G401 (cell line): ENCODE data around the gene KCNQ1. TPM values are rescaled to one million over a fixed set of nuclear protein-coding genes. Genes with fewer than 3 reads are reported as not detected.

Experiments
- DNase-seq: peaks from one replicate; pipeline ENCODE4 v3.0.0-alpha.2; 2015; ENCODE audit warnings: low spot score
- in situ Hi-C: cut with HindIII; loops from 2 replicates; pipeline ENCODE4 v1.10.0; 2016; ENCODE audit warnings: low sequenced_read_pairs, mixed read lengths
- total RNA-seq: library from RNA; depleted of rRNA; stranded (reverse); fragments of >200 nt; shearing (Covaris generic); gene quantifications from 2 replicates; pipeline ENCODE4 v1.2.3, GENCODE V29; 2014

Gene KCNQ1
- total RNA-seq, 1 experiment from 2014 or later = 0.85 TPM

- in situ Hi-C loops = no loop called here
- DNase-seq = no peak
These were observed 289.6 kb downstream of the KCNQ1 start for GRCh38 chr11:2734181-2735052.

GRCh38 chr11:2735053-2735589 lies 290.3 kb downstream of the KCNQ1 start:
- DNase-seq = no peak
- in situ Hi-C loops = no loop called here

- no peak for DNase-seq
- in situ Hi-C loops = no loop called here
These were observed 291.9 kb downstream of the KCNQ1 start for GRCh38 chr11:2736577-2737225.

DNA sequence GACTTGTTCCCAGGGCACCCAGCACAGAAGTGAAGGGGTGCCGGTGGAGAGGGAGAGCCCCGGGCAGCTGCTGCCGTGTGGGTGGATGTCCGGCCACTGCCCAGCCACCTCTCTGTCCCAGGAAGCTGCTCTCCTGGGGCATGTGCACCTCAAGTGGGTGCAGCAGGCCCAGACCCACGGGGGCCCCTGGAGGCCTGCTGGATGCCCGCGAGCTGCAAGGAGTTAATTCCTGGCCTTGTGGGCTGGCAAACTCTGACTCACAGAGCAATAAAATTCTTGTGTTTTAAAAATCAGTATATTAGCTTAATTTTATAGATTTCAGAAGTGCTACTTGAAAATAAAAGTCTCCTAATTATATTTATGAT lies 292.4 kb downstream of the KCNQ1 start:
- DNase-seq = no peak
- in situ Hi-C loops = no loop called here

DNA sequence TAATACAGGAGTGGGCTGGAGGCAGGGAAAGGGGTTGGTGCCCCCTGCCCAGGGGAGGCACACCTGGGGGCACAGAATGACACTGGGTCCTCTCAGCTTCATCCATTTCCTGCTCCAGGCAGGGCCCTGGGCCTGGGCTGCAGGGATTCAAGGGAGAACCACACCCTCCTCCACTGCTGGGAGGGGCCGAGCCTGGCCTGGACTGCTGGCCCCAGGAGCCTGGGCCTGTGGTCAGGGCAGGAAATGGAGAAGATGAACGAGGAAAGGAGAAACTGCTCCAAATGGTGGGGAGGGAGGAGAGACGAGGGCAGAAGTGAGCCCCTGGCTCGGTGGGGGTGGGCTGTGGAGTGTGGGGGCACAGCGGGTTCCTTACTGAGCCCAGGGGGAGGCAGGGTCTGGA lies 293.1 kb downstream of the KCNQ1 start:
- in situ Hi-C loops = no loop called here
- DNase-seq = no peak

GRCh38 chr11:2738551-2739431 lies 294.0 kb downstream of the KCNQ1 start:
- in situ Hi-C loops = no loop called here
- no peak for DNase-seq

DNA sequence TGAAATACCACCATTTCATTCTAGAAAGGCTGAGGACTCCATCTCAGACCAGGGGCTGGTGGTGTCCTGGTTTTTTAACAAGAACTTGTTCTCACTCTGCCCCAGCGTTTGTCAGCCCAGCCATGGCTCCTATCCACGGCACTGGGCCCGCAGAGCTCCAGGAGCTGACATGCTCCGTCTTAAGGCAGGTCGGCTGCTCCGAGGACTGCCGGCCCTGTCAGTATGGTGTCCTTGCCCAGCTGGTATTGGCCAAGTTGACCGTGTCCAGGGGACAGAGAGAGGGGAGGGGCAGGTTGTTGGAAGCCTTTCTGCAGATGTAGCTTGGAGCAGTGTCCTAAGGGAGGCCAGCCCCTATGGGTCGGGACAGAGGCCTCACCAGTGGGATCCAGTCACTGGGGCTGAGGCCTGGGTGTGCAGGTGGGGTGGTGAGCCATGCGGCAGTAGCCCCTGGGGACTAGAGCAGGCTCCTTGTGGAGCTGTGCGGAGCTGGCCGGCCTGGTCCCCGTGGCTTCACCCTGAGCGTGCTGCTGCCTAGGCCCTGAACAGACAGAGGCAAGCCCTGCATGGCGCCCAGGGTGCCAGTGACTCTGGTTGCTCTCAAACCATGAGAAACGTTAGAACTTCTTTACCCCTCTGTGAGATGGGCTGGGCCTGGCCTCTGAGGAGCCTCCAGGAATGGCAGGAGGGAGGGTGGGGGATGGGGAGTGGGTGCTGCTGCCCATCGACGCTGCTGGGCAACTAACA lies 294.9 kb downstream of the KCNQ1 start:
- DNase-seq = no peak
- in situ Hi-C loops = no loop called here

GRCh38 chr11:2740275-2740940 lies 295.6 kb downstream of the KCNQ1 start:
- no peak for DNase-seq
- in situ Hi-C loops = no loop called here

DNA sequence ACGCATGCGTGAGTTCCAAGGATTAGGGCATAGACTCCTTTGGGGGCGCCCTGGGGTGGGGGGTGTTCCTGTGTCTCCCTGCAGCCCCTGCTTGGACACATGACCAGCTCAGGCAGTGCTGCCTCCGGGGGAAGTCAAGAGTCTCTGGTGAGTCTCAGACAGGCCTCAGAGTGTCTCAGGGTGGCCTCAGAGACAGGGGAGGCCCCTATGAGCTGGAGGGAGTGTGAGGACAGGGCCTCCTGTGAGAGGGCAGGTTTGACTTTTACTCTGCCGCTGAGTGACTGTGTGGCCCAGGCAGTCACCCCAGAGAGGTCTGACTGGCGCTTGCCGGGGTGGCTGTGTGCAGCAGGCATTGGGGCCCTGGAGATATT lies 296.2 kb downstream of the KCNQ1 start:
- DNase-seq = no peak
- in situ Hi-C loops = no loop called here

GRCh38 chr11:2741377-2742131 lies 296.7 kb downstream of the KCNQ1 start:
- in situ Hi-C loops = no loop called here

GRCh38 chr11:2742201-2742600 lies 297.4 kb downstream of the KCNQ1 start:
- in situ Hi-C loops = no loop called here
- no peak for DNase-seq

More at GRCh38 chr11:2741377-2742131, 296.7 kb downstream of the KCNQ1 start:
- no peak for DNase-seq

- in situ Hi-C loops = no loop called here
- DNase-seq = no peak
These were observed 298.0 kb downstream of the KCNQ1 start for GRCh38 chr11:2742611-2743426.

DNA sequence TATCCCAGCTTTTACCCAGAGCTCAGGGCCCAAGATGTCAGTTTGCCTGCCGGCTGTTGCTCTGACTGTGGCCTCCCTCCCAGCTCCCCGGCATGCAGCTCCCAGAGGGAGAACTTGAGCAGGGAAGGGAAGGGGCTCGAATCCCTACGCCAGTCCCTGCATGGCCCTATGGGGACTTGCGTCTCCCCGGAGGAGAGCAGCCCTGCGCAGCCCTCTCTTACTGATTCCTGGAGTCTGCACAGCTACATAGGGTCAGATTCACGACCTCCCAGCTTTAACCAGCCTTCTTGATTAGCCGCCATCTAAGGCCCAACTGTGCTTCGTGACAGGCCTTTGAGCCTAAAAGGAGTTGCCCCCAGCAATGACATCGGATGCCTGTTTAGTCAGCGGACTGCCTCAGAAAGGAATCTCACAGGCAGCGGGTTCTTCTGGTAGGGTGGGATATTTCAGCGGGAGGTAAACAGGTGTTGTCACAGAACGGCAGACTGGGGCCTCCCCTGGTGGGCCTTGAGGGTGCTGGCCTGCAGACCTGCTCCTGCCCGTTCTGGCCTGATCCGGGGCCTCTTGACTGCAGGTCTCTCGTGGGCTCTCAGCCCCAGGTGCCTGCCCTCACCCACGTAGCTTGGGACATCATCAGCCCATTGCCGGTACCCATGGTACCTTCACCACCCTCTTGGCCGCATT lies 298.8 kb downstream of the KCNQ1 start:
- DNase-seq = peak; percentile 2
- in situ Hi-C loops = no loop called here

GRCh38 chr11:2744166-2744565 lies 299.4 kb downstream of the KCNQ1 start:
- in situ Hi-C loops = no loop called here
- peak; percentile 84 for DNase-seq

DNA sequence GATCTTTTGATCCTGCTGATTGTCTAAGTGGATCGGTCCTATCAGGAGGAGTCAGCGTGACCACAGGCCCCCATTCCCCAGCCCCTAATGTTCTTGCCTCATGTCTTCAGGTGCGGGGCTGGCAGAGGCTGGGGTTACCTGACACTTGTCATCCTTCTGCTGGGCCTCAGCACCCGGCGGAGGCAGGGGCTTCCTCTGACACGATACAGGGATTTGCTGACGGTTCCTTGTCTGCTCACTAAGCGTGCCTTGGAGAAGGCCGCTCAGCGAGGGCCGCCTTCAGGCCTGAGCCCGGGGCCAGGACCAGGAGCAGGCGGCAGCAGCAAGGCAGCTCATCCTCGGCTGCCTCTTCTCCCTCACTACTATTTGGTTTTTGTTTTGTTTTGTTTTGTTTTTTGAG lies 300.7 kb downstream of the KCNQ1 start:
- DNase-seq = no peak
- in situ Hi-C loops = no loop called here

GRCh38 chr11:2746401-2747247 lies 301.8 kb downstream of the KCNQ1 start:
- no peak for DNase-seq
- in situ Hi-C loops = no loop called here
